OCI-LY1 (cell line): ENCODE data around the gene EMC9.

Experiments used
- EZH2 ChIP-seq: fragments of 200-600 bp; sonication (generic), shearing (Covaris generic); IDR thresholded peaks from 2 replicates; pipeline ENCODE4 v1.8.0; 2017; ENCODE audit warnings: borderline replicate concordance, mixed run types, mild to moderate bottlenecking, antibody characterized with exemption, low read length, moderate library complexity, mixed read lengths
- TF ChIP-seq, protein P1 (sequence below): fragments of 200-600 bp; sonication (generic), shearing (Covaris generic); IDR thresholded peaks from 2 replicates; pipeline ENCODE4 v1.5.1; 2017; ENCODE audit warnings: mild to moderate bottlenecking, antibody characterized with exemption, low read length, moderate library complexity, mixed read lengths

DNA sequence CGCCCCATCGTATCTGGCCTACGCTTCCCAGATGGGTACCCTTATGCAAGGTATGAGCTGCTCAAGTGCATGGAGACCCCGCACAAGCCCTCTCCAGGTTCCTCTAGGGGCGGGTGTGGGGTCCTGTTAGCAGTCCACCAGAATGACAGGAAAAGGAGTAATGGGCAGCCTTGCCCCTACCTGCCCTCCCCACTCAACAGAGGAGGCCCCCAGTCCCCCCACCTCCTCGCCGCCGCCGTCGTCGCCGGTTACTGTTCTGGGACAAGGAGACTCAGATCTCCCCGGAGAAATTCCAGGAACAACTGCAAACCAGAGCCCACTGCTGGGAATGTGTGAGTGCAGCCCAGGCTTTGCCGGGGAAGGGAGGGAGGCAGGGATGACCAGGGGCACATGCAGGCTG is 36.5 kb upstream of the EMC9 start:
- TF ChIP-seq, protein P1, sequence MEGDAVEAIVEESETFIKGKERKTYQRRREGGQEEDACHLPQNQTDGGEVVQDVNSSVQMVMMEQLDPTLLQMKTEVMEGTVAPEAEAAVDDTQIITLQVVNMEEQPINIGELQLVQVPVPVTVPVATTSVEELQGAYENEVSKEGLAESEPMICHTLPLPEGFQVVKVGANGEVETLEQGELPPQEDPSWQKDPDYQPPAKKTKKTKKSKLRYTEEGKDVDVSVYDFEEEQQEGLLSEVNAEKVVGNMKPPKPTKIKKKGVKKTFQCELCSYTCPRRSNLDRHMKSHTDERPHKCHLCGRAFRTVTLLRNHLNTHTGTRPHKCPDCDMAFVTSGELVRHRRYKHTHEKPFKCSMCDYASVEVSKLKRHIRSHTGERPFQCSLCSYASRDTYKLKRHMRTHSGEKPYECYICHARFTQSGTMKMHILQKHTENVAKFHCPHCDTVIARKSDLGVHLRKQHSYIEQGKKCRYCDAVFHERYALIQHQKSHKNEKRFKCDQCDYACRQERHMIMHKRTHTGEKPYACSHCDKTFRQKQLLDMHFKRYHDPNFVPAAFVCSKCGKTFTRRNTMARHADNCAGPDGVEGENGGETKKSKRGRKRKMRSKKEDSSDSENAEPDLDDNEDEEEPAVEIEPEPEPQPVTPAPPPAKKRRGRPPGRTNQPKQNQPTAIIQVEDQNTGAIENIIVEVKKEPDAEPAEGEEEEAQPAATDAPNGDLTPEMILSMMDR = no peak
- no peak for TF ChIP-seq EZH2
